Stimulated activated CD4-positive, alpha-beta T cell treated with anti-CD3 and anti-CD28 coated beads, Interleukin-15, amount 100 ng/mL, for 1 hour (primary cell): ENCODE data around the gene TNRC18.

Experiments
- DNase-seq, 2 donors: peaks; one replicate each; pipeline ENCODE4 v3.0.0-alpha.2; 2020; ENCODE audit warnings: low read depth in 1 of 2, low spot score in 1 of 2

The TNRC18 gene

GRCh38 chr7:5450549-5451327 is 27.1 kb upstream of the TNRC18 start:
- peak in 1 of 2 donors; percentile 12 for DNase-seq

- no peak for DNase-seq
Observed at GRCh38 chr7:5448378-5449037, 24.9 kb upstream of the TNRC18 start.

- no peak for DNase-seq
Observed at GRCh38 chr7:5445981-5446594, 22.5 kb upstream of the TNRC18 start.

GRCh38 chr7:5443678-5444077 is 20.0 kb upstream of the TNRC18 start:
- DNase-seq: no peak

- DNase-seq: no peak
Observed at GRCh38 chr7:5442757-5443305, 19.2 kb upstream of the TNRC18 start.

GRCh38 chr7:5441840-5442503 is 18.3 kb upstream of the TNRC18 start:
- no peak for DNase-seq

GRCh38 chr7:5439572-5440496 is 16.2 kb upstream of the TNRC18 start:
- DNase-seq: no peak

- no peak for DNase-seq
Observed at GRCh38 chr7:5439209-5439571, 15.6 kb upstream of the TNRC18 start.

- no peak for DNase-seq
Observed at GRCh38 chr7:5437987-5438386, 14.4 kb upstream of the TNRC18 start.

GRCh38 chr7:5437348-5437892 is 13.8 kb upstream of the TNRC18 start:
- DNase-seq: no peak

- DNase-seq: no peak
Observed at GRCh38 chr7:5436003-5436678, 12.5 kb upstream of the TNRC18 start.

GRCh38 chr7:5435291-5436002 is 11.8 kb upstream of the TNRC18 start:
- DNase-seq: no peak

GRCh38 chr7:5433181-5433580 is 9.5 kb upstream of the TNRC18 start:
- no peak for DNase-seq

GRCh38 chr7:5432691-5433090 is 9.1 kb upstream of the TNRC18 start:
- no peak for DNase-seq

- no peak for DNase-seq
Observed at GRCh38 chr7:5431560-5432015, 8.0 kb upstream of the TNRC18 start.

GRCh38 chr7:5430612-5430947 is 6.9 kb upstream of the TNRC18 start:
- no peak for DNase-seq

- DNase-seq: no peak
Observed at GRCh38 chr7:5429857-5430611, 6.4 kb upstream of the TNRC18 start.

- no peak for DNase-seq
Observed at GRCh38 chr7:5429253-5429856, 5.7 kb upstream of the TNRC18 start.
